Adipose tissue (tissue), 3 donors: Measurements from ENCODE around the gene PHLDB3. TPM values are rescaled to one million over a fixed set of nuclear protein-coding genes. Genes with fewer than 3 reads are reported as not detected.
"Not testable (repeated sequence)": the region's sequence is repeated elsewhere in the genome, so short reads cannot be mapped to it uniquely, and the experiment has no call there.

Source experiments
- H3K27ac ChIP-seq: one replicate; pipeline ENCODE4 v1.5.1; 2013; ENCODE audit warnings: low read depth, low read length
- WGBS, 3 donors: extraction: QIAGEN DNeasy Blood & Tissue Kit; methylation state at CpG; one replicate each; pipeline ENCODE4 v1.1.7; 2013; 5-methylcytosine and 5-hydroxymethylcytosine counted together
- polyA plus RNA-seq, 3 donors: library from polyadenylated mRNA; stranded (reverse); fragments of 200-250 nt; gene quantifications; one replicate each; pipeline ENCODE4 v1.2.3, GENCODE V29; 2013
- donor health status: healthy with polysubstance abuse.
- donor health status: Bipolar disorder and iron deficiency.
- donor health status: healthy.

Gene PHLDB3
- polyA plus RNA-seq, 3 donors: 4.6 to 9.7 (median 9.6) TPM

DNA sequence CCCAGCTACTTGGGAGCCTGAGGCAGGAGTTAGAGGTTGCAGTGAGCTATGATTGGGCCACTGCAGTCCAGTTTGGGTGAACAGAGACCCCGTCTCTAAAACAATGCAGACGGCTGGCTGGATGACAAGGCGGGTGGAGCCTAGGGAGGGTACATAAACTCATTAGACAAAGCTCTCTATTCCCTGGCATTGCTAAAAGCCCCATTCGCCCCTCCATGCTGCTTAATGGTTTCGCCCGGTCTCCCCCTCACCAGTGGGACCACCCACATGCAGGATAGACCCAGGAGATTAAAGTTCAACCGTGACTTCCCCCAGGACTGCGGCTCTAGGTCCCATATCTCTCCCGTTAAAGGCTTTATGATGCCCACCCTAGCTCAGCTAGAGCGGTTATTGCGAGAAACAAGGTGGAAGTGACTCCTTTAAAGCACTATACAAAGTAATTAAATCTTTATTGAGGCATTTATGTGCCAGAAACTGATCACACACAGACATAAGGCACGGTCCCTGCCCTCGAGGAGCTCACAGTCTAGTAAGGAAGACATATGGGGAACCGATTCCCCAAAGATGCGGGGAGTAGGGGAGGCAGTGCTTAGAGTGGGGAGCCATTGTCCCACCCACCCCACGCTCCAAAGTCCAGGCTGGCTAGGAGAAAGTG lies 44.1 kb downstream of the PHLDB3 start:
- WGBS, 3 donors: 72 to 83% (median 76%) methylated on average over 16 of the region's 16 CpGs
- H3K27ac ChIP-seq: no peak overlapping the region

DNA sequence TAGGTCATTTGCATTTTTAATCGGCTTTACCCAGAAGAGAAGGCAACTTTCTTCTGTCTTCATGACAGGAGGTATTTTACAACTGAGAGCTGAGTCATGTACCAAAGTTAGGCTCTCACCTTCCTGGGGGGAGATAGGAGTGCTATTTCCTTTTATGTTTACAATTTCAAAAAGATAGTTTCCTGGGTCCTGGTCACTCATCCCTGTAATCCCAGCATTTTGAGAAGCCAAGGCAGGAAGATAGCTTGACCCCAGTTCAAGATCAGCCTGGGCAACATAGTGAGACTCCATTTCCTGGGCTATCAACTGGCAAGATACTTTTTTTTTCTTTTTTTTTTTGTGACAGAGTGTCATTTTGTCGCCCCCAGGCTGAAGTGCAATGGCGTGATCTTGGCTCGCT lies 46.7 kb downstream of the PHLDB3 start:
- WGBS, 3 donors: 84 to 94% (median 89%) methylated on average over 4 of the region's 4 CpGs
- H3K27ac ChIP-seq: no peak overlapping the region

DNA sequence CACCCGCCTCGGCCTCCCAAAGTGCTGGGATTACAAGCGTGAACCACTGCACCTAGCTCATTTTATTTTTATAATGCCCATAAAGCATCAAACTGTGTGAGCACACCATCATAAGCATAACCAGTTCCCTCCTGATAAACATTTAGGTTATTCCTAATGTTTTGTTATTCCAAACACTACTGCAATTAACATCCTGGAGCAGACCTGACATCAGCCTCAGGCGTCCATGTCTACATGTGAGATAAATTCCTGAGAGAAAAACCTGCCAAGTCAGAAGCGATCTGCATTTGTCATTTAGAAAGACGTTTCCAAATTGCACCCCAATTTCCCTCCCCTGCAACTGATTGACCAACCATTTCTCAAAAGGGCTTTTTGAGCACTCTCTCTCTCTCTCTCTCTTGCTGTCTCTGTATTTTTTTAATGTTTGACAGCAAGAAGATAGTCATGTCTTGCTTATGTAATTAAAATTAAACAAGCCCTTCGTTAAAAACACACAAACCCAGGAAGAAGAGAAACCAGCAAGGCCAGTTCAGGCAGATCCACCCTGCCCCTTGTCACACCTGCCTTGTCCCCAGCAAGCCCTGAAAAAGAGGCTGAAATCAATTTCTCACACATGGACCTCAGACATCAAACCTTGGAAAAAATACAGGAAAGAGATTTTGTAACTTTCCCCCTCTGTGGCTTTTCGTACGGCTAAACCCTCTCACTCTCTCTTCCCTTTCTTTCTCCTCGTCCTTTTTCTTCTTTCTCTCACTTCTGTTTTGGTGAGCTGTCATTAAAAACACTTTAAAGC lies 49.0 kb downstream of the PHLDB3 start:
- H3K27ac ChIP-seq: no peak overlapping the region
- 35 to 46% (median 37%) methylated on average over 10 of the region's 10 CpGs for WGBS, 3 donors

DNA sequence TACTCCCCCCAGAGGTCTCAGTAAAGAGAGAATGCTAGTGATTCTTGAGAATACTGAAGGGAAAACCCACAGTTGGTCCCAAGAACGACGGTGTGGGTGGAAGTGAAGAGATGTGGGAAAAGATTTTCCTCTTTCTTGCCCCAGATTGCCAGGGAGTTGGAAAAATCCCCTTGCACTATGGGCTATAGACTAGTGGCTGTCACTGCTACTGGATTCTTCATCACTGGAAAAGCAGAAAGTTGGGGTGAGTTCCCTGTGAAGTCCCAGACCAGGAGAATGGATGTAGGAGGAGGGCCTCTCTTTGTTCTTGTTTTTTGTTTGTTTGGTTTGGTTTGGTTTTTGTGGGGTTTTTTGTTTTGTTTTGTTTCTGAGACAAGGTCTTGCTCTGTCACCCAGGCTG lies 50.5 kb downstream of the PHLDB3 start:
- 69 to 75% (median 72%) methylated on average over 2 of the region's 2 CpGs for WGBS, 3 donors
- H3K27ac ChIP-seq: no peak overlapping the region

DNA sequence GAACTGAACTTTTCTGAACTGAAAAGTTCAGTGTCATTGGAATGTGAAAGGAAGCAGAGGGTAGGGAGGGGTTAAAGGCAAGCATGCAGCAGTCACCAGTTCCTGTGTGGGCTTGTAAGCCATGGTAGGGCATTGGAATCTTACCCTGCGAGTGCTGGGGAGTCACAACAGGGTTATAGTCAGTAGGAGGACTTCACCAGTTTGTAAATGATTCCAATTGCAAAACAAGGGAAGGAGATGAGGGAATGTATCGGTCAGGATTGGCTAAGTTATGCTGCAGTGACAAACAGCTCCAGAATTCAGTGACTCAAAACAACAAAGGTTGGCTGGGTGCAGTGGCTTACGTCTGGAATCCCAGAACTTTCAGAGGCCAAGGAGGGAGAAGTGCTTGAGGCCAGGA lies 52.0 kb downstream of the PHLDB3 start:
- H3K27ac ChIP-seq: no peak overlapping the region
- WGBS, 3 donors: 63 to 76% (median 71%) methylated on average over 3 of the region's 3 CpGs

DNA sequence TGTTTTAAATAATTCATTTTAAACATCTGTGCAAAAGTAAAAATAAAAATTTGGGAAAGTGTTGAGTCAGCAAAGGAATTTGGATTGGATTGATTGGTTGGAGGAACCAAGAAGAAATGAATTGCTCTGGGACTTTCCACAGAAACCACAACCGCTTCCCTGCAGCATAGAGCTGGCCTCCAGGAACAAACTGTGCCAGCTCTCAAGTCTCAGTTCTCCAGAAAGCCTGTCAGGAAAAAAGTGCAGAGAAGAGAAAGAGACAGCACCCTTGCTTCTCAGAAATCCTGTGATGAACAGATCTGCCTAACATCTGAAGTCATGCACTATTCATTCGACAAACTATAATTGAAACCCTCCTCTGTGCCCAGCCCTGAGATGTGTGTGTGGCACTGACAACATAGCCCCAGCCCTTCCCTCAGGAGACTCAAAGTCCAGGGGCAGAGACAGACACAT lies 54.0 kb downstream of the PHLDB3 start:
- H3K27ac ChIP-seq: no peak overlapping the region
- 40 to 82% (median 42%) methylated on average over 2 of the region's 2 CpGs for WGBS, 3 donors

DNA sequence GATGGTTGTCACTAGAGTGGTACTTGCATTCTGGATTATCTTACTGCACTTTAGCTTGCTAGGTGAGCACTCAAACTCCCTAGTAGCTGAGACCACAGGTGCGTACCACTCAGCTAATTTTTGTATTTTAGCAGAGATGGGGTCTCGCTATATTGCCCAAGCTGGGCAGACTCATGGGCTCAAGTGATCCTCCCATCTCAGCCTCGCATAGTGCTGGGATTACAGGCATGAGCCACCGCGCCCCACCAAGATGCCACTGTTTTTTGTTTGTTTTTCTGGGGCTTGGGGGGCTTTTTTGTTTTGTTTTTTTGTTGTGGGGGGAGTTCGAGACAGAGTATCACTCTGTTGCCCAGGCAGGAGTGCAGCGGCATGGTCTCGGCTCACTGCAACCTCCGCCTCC lies 56.9 kb downstream of the PHLDB3 start:
- WGBS, 3 donors: 87 to 96% (median 94%) methylated on average over 9 of the region's 9 CpGs
- H3K27ac ChIP-seq: no peak overlapping the region

DNA sequence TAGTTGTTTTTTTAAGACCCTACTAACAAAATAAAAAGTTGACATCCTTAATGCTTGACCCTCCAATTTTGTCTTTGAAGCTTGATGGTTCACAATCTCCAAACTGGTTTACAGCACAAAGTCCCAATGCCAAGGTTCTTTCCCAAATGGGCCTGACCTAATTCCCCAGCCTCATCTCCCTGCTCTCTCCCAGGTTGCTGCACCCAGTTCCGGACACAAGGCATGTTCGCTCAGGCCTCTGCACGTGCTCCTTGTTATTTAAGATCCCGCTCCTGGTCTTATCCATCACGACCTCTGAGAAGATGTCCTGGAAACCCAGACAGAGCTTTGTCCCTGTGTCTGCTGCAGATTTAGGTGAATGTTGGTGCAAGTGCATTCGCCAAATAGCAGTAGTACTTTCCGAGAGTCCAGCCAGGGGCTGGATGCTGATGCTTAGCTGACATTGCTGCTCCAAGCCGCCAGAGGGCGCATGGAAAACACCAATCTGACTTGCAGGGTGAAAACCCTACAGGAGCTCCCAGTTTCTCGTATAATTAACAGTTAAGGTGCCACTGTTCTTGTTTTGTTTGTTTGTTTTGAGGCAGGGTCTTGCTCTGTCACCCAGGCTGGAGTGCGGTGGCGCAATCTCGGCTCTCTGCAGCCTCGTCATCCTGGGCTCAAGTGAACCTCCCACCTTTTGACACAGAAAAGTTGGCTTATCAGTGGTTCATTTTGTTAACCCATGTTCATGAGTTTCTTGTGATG lies 57.6 kb downstream of the PHLDB3 start:
- no peak overlapping the region for H3K27ac ChIP-seq
- WGBS, 3 donors: 24 to 31% (median 29%) methylated on average over 14 of the region's 14 CpGs

DNA sequence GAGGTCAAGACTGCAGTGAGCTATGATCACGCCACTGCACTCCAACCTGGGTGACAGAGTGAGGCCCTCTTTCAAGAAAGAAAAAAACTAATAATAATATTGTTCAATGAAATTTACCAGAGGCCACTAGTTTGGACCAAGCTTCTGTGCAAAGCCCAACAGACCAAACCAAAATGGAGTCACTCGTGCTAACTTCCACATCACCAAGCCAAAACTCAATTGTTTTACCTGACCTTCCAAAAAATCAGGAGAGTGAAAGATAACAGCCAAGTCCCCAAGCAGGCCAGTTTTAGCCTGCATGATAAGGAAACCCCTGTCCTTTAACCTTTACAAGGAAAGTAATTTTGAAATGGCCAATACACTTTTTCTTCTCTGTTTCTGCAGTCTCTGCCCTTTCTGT lies 59.1 kb downstream of the PHLDB3 start:
- 83 to 94% (median 92%) methylated on average over 2 of the region's 2 CpGs for WGBS, 3 donors
- no peak overlapping the region for H3K27ac ChIP-seq

DNA sequence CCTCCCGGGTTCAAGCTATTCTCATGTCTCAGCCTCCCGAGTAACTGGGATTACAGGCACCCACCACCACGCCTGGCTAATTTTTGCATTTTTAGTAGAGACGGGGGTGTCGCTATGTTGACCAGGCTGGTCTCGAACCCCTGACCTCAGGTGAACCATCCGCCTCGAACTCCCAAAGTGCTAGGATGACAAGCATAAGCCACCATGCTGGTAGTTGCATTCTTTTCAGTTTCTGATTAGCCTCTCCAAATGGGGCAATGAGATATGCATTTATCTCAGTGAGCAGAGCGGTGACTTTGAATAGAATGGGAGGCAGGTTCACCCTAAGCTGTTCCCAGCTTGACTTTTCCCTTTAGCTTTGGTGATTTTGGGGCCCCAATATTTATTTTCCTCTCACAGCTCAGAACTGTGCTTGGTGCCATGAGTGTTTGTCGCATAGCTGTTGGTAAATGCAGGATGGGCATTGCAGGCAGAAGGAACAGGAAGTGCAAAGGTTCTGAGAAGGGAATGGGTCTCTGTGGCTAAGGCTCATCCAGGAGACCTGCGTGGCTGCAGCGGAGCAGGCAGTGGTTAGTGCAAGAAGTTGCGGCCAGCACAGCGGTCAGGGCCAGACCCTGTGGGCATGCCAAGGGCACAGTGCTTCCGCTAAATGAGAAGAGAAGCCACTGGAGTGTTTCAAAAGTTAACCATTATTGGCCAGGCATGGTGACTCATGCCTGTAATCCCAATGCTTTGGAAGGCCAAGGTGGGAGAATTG lies 59.8 kb downstream of the PHLDB3 start:
- WGBS, 3 donors: 75 to 86% (median 78%) methylated on average over 15 of the region's 15 CpGs
- no peak overlapping the region for H3K27ac ChIP-seq

DNA sequence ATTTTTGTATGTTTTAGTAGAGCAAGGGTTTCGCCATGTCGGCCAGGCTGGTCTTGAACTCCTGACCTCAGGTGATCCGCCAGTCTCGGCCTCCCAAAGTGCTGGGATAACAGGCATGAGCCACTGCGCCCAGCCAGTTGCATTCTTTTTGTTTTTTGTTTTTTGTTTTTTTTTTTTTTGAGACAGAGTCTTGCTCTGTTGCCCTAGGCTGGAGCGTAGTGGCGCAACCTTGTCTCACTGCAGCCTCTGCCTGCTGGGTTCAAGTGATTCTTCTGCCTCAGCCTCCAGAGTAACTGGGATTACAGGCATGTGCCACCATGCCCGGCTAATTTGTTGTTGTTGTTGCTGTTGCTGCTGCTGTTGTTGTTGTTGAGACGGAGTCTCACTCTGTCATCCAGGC lies 60.5 kb downstream of the PHLDB3 start:
- WGBS, 3 donors: 87 to 94% (median 92%) methylated on average over 9 of the region's 9 CpGs
- H3K27ac ChIP-seq: not testable (repeated sequence)

DNA sequence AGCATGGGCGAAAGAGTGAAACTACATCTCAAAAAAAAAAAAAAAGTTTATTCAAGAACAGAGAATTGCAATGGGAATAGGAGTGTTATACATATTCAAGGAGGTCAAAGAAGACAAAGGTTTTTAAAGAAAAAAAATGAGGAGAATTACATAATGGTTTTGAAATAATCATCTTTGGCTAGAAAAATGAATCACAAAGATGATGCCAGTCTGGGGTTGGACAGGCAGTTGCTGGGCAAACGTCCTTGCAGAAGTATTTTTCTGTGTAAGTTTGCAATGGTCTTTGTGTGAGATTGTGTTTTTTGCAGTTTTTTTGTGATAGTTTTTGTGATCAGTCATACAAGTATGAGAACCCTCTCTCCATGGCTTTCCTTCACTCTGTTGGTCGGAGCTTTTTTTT lies 62.8 kb downstream of the PHLDB3 start:
- H3K27ac ChIP-seq: no peak overlapping the region
- 60 to 64% (median 61%) methylated on average over 3 of the region's 3 CpGs for WGBS, 3 donors

DNA sequence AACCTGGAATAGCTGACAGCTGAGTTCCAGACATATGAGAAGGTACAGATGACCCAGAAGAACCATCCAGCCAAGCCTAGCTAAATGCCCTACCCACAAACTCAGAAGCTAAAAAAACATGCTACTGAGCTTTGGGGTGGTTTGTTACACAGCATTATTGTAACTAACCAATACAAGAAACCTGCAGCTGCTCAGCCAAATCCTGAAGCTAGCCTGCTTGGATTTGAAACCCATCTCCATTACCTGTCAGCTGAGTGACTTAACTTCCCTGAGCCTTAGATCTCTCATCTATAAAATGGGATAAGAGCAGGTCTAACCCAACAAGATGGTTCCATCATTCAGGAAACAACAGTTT lies 64.9 kb downstream of the PHLDB3 start:
- no peak overlapping the region for H3K27ac ChIP-seq

DNA sequence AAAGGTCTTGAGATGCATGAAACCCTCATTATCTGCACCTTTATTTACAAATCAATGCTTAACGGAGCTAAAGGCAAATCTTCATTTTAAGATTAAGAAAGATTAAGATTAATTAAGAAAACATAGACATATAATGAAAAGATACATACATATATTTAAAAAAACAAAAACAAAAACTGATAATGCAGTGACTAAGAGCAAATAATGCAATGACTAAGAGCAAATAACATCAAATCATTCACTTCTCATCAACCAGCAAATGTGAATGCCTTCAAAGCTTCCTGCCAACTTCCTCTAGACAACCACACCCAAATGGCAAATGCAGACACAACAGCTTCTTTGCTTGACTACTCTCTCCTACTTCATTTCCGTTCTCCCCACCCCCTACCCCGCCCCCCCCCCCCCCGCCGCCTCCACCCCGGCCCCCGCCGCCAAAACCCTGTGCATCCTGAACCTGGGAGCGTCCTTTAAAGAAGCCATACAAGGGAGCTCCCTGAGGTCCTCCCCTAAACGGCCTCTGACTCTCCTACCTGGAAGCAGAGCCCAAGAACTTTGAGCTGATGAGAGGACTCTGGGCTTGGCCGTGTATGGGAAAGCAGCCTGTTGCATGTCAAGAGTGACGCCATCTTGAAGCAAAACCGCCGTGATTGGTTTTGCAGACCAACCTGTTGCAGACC lies 65.4 kb downstream of the PHLDB3 start:
- no peak overlapping the region for H3K27ac ChIP-seq
- 34 to 52% (median 37%) methylated on average over 14 of the region's 14 CpGs for WGBS, 3 donors

DNA sequence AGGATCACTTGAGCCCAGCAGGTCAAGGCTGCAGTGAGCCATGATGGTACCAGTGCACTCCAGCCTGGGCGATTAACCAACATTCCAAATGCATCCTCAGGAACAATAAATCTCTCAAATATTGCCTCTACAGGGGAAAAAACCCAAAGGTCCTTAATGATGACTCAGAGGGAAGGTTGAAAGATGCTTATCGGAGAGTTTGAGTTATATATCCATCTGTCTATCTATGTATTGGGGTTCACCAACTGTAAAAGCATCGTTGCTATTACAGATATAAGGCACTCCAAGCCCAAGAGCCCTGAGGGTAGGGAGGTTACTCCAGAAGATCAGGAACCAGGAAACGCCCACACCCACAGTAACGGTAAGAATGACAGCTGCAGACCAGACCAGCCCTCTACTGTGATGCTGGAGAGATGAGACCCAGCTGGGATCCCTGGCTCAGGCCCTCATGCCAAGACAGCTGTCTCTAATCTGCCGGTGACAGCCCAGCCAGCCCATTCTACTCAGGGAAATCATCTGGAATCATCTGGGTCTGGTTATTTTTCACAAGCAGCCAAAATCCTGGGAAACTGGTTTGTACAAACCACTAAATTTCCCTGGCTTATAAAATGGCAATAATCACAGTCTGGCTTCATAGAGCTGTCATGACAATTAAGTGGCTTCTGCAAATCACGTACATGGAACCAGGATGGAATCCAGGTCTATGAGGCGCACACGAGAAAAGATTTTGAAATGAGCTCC lies 66.1 kb downstream of the PHLDB3 start:
- no peak overlapping the region for H3K27ac ChIP-seq
- WGBS, 3 donors: 34 to 59% (median 43%) methylated on average over 9 of the region's 9 CpGs

DNA sequence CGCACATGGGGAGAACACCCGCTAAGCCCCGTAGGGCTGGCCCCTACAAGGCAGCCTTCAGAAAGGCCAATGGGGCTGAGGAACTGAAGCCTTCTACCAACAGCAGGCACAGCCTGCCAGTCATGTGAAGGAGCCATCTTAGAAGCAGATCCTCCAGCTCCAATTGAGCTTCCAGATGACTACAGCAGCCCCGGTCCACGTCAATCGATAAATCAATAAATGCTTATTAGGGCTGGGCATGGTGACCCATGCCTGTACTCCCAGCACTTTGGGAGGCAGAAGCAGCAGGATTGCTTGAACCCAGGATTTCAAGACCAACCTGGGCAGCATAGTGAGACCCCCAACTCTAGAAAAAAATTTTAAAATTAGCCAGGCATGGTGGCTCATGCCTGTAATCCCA lies 66.8 kb downstream of the PHLDB3 start:
- H3K27ac ChIP-seq: no peak overlapping the region
- 71 to 95% (median 87%) methylated on average over 6 of the region's 6 CpGs for WGBS, 3 donors

DNA sequence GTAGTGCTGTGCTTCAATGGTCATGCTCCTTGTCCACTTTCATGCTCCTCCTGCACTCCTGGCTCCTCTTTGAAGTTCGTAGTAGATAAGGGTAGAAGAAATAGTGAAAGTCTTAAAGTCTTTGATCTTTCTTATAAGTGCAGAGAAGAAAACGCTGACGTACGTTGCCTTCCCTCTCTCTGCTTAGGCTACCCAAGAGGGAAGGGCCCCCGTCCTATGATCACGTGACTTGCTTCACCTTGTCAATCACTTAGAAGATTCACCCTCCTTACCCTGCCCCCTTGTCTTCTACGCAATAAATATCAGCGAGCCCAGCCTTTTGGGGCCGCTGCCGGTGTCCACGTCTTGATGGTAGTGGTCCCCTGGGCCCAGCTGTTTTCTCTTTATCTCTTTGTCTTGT lies 67.3 kb downstream of the PHLDB3 start:
- not testable (repeated sequence) for H3K27ac ChIP-seq
- 89 to 93% (median 90%) methylated on average over 11 of the region's 11 CpGs for WGBS, 3 donors

DNA sequence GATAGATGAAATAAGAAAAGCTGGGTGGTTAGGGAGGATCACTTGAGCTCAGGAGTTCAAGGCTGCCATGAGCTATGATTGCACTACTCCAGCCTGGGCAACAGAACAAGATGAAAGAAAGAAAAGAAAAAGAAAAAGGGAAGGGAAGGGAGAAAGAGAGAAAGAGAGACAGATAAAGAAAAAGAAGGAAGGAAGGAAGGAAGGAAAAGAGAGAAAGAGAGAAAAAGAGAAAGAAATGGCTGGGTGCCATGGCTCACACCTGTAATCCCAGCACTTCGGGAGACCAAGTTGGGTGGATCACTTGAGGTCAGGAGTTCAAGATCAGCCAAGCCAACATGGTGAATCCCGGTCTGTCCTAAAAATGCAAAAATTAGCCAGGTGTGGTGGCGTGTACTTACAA lies 68.8 kb downstream of the PHLDB3 start:
- 81 to 87% (median 83%) methylated on average over 3 of the region's 3 CpGs for WGBS, 3 donors
- no peak overlapping the region for H3K27ac ChIP-seq
